Breast epithelium (tissue), 3 donors: ENCODE results near the gene ACACB.

Experiments used
- POLR2A ChIP-seq: fragments of 450-650 bp; IDR thresholded peaks from one replicate; pipeline ENCODE4 v1.6.1; 2016; ENCODE audit warnings: antibody characterized with exemption, mild to moderate bottlenecking, moderate library complexity
- TF ChIP-seq, protein P1 (sequence below), 3 donors: fragments of 450-650 bp; IDR thresholded peaks; one replicate each; pipeline ENCODE4 v1.5.1; 2016 to 2017; ENCODE audit warnings: antibody characterized with exemption in 3 of 3, mild to moderate bottlenecking in 3 of 3, moderate library complexity in 3 of 3

DNA sequence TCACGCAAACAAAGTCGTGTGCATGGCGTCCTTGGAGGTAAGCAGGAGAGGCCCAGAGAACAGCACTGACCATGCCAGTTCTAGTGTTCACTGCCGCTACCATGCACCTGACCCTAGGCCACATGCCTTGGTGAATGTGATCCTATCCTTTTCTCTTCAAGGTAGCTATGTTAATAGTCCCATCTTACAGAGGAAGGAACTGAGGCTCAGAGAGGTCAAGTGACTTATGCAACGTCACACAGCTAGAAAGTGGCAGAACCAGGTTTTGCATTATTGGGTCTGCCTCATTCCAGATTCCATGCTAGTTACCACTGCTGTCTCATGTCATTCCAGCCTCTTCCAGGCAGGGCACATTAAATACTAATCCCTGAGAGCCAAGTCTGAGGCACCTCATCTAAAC lies 107.5 kb downstream of the ACACB start:
- TF ChIP-seq POLR2A: no peak
- TF ChIP-seq, protein P1, sequence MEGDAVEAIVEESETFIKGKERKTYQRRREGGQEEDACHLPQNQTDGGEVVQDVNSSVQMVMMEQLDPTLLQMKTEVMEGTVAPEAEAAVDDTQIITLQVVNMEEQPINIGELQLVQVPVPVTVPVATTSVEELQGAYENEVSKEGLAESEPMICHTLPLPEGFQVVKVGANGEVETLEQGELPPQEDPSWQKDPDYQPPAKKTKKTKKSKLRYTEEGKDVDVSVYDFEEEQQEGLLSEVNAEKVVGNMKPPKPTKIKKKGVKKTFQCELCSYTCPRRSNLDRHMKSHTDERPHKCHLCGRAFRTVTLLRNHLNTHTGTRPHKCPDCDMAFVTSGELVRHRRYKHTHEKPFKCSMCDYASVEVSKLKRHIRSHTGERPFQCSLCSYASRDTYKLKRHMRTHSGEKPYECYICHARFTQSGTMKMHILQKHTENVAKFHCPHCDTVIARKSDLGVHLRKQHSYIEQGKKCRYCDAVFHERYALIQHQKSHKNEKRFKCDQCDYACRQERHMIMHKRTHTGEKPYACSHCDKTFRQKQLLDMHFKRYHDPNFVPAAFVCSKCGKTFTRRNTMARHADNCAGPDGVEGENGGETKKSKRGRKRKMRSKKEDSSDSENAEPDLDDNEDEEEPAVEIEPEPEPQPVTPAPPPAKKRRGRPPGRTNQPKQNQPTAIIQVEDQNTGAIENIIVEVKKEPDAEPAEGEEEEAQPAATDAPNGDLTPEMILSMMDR (IDR thresholded peaks at IDR 0.05): no peak
